A549 (cell line): ENCODE measurements around the gene CTDP1. TPM values are rescaled to one million over a fixed set of nuclear protein-coding genes. Genes with fewer than 3 reads are reported as not detected.

Source experiments
- ATAC-seq, 2 experiments: fragments of 200-7000 bp in 1 of 2; fragments of >200 bp in 1 of 2; cut with Nextera tagmentation in 1 of 2; cut with Tn5 transposase in 1 of 2; 3 replicates each; pipeline versions ENCODE4 v1.8.0 to v1.9.1; 2018 to 2020; ENCODE audit warnings: mild to moderate bottlenecking in 1 of 2, moderate library complexity in 1 of 2
- CTCF ChIA-PET: fragments of 300-600 bp; sonication (Branson Sonifier 250); formaldehyde crosslinking; extraction: SDS; loops from one replicate; lab custom pipeline; 2021; ENCODE audit warnings: antibody characterized with exemption, inconsistent platforms; lab: Yijun Ruan, JAX
- POLR2A ChIA-PET: fragments of 350-600 bp; formaldehyde crosslinking; extraction: SDS; loops from one replicate; lab custom pipeline; 2021; ENCODE audit warnings: antibody characterized with exemption, inconsistent platforms; lab: Yijun Ruan, JAX
- DNase-seq, 2 experiments: peaks; one replicate each; pipeline versions ENCODE4 v3.0.0 to v3.0.0-alpha.2; 2011 to 2016; ENCODE audit warnings: low read depth in 1 of 2, low spot score in 1 of 2
- FAIRE-seq: peaks from 2 replicates; lab custom pipeline; 2011; peaks lifted over from hg19 to GRCh38; lab: Jason Lieb, UNC
- H3K27ac ChIP-seq, 2 experiments: fragments of >200 bp; sonication (Bioruptor Twin); formaldehyde crosslinking; 3 replicates each; pipeline ENCODE4 v1.5.1; 2016 to 2017
- H3K4me1 ChIP-seq: fragments of >200 bp; sonication (Bioruptor Twin); formaldehyde crosslinking; 3 replicates; pipeline ENCODE4 v1.6.1; 2016
- H3K4me2 ChIP-seq: fragments of >200 bp; sonication (Bioruptor Twin); formaldehyde crosslinking; 3 replicates; pipeline ENCODE4 v1.6.1; 2016
- H3K4me3 ChIP-seq: fragments of >200 bp; sonication (Bioruptor Twin); formaldehyde crosslinking; 3 replicates; pipeline ENCODE4 v1.5.1; 2016
- H3K9me3 ChIP-seq: fragments of >200 bp; sonication (Bioruptor Twin); formaldehyde crosslinking; 3 replicates; pipeline ENCODE4 v1.6.1; 2016
- HDAC2 ChIP-seq: fragments of 200-600 bp; sonication (generic); IDR thresholded peaks from 2 replicates; pipeline ENCODE4 v1.6.1; 2016
- HEYL ChIP-seq: fragments of 250-450 bp; sonication (Bioruptor Pico); IDR thresholded peaks from 2 replicates; pipeline ENCODE4 v1.8.0; 2021; ENCODE audit warnings: mild to moderate bottlenecking, moderate library complexity
- HOXB5 ChIP-seq: fragments of 250-450 bp; sonication (Bioruptor Pico); IDR thresholded peaks from 2 replicates; pipeline ENCODE4 v1.5.0; 2020; ENCODE audit warnings: mild to moderate bottlenecking, moderate library complexity
- JUN ChIP-seq, 2 experiments: fragments of >200 bp; sonication (Bioruptor Twin); formaldehyde crosslinking; IDR thresholded peaks; 2 replicates in 1 of 2; 3 replicates in 1 of 2; pipeline ENCODE4 v1.6.1; 2016 to 2017
- KDM1A ChIP-seq: fragments of 200-600 bp; sonication (generic); IDR thresholded peaks from 2 replicates; pipeline ENCODE4 v1.6.1; 2016; ENCODE audit warnings: low read depth, mild to moderate bottlenecking
- KDM5A ChIP-seq: fragments of 200-600 bp; sonication (generic); IDR thresholded peaks from 2 replicates; pipeline ENCODE4 v1.6.1; 2016; ENCODE audit warnings: antibody characterized with exemption, mild to moderate bottlenecking
- MAZ ChIP-seq: fragments of 150-350 bp; IDR thresholded peaks from 2 replicates; pipeline ENCODE4 v1.6.1; 2014; ENCODE audit warnings: antibody characterized with exemption, low read depth, low read length, borderline replicate concordance
- NR3C1 ChIP-seq: fragments of >200 bp; sonication (Bioruptor Twin); formaldehyde crosslinking; IDR thresholded peaks from 3 replicates; pipeline ENCODE4 v1.6.1; 2017
- POLR2AphosphoS2 ChIP-seq: conservative IDR thresholded peaks from 2 replicates; pipeline ENCODE4 v1.6.1; 2012; ENCODE audit warnings: low read length, improper control_type of control experiment, inconsistent platforms
- RARB ChIP-seq: fragments of 250-450 bp; sonication (Bioruptor Pico); IDR thresholded peaks from 2 replicates; pipeline ENCODE4 v1.8.0; 2021; ENCODE audit warnings: mild to moderate bottlenecking, moderate library complexity
- SMC3 ChIP-seq: fragments of >200 bp; sonication (Bioruptor Twin); formaldehyde crosslinking; IDR thresholded peaks from 3 replicates; pipeline ENCODE4 v1.6.1; 2018; ENCODE audit warnings: inconsistent platforms
- TFCP2L1 ChIP-seq: fragments of 250-450 bp; sonication (Bioruptor Pico); IDR thresholded peaks from 2 replicates; pipeline ENCODE4 v1.5.0; 2021; ENCODE audit warnings: mild to moderate bottlenecking
- USF2 ChIP-seq: fragments of 450-650 bp; IDR thresholded peaks from 2 replicates; pipeline ENCODE4 v1.6.1; 2014; ENCODE audit warnings: antibody characterized with exemption
- ZNF302 ChIP-seq: fragments of 250-450 bp; sonication (Bioruptor Pico); IDR thresholded peaks from 2 replicates; pipeline ENCODE4 v1.9.0; 2021; ENCODE audit warnings: inconsistent platforms, mild to moderate bottlenecking, moderate library complexity
- ZSCAN20 ChIP-seq: fragments of 250-450 bp; sonication (Bioruptor Pico); IDR thresholded peaks from 2 replicates; pipeline ENCODE4 v1.8.0; 2022; ENCODE audit warnings: mild to moderate bottlenecking, moderate library complexity
- WGBS: methylation state at CpG from one replicate; pipeline ENCODE4 v1.1.6; 2017; ENCODE audit errors: missing lambda C conversion rate; 5-methylcytosine and 5-hydroxymethylcytosine counted together
- polyA plus RNA-seq, 4 experiments: library from polyadenylated mRNA; depleted of rRNA in 3 of 4; stranded (reverse); fragments of >200 nt; fragmentation: RNase III in 1 of 4; extraction: RNeasy Plus Mini Kit Qiagen cat#74134 plus additional on column Dnase treatment in 1 of 4; gene quantifications; 2 replicates in 3 of 4; 3 replicates in 1 of 4; pipeline ENCODE4 v1.2.3, GENCODE V29; 2011 to 2017
- TF ChIP-seq, protein P1 (sequence below): fragments of >200 bp; sonication (Bioruptor Twin); formaldehyde crosslinking; IDR thresholded peaks from 3 replicates; pipeline ENCODE4 v1.5.1; 2016
- TF ChIP-seq, protein P2 (sequence below): fragments of 250-450 bp; sonication (Bioruptor Pico); IDR thresholded peaks from 2 replicates; pipeline ENCODE4 v1.5.0; 2021; ENCODE audit warnings: mild to moderate bottlenecking, moderate library complexity, borderline replicate concordance
- TF ChIP-seq, protein P3 (sequence below): fragments of 150-350 bp; IDR thresholded peaks from 2 replicates; pipeline ENCODE4 v1.6.1; 2014; ENCODE audit warnings: low read depth, mild to moderate bottlenecking, low read length

The CTDP1 gene
- polyA plus RNA-seq, 2 of the 4 experiments (the other 2 are of a cell fraction), result 6.8 to 12.1 TPM

DNA sequence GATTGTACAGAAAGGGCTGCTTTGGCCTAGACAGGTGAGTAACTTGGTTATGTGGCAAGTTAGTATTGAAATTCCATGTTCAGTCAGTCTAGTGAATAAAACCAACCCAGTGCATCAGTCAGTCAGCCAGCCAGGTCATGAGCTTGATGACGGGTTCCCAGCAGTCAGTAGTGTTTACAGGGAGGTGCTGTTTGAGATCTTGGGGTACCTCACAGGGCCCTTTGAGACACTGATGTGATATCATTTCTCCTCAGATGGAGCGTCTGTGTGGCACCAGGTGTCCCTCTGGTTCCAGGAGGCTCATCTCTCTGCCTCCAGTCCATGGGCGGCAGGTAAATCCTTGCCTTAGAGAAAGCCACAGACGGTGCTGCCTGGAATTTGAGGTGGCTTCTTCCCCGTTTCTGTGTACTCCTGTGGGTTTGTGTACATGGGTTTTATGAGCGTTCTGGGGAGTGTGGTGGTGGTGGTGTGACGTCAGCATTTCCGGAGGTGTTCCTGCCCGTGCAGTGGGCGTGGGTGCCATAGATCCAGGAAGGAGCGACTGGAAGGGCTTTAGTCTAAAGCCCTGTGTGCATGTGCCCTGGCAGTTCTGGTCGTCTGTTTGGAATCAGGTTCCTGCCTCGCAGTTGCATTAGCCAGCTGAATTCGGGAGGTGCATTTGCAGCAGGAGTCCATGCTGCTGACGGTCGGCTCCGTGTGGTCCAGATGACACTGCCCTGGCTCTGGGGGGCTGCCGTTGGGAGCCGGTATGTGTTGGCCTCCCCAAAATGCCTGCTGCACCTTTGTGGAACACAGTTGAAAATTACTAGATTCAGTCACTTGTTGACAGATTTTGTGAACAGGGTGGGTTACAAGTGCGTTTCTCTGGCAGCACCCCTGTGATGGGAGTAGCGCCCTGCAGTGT lies 2.1 kb downstream of the CTDP1 start:
- Histone ChIP-seq H3K4me3 (no peak overlapping the region), H3K27ac (no peak overlapping the region), H3K4me1 (peaks cover 12% of the 10 kb centered on the region; the same call in 1 of the 3 replicates), H3K4me2 (peak overlapping the region; percentile 97), H3K9me3 (no peaks in the 10 kb centered on the region)
- 84% methylated on average over 16 of the region's 21 CpGs for WGBS
- ATAC-seq (no peak), DNase-seq (no peak), FAIRE-seq (no peak)
- ChIA-PET CTCF (no interaction called here), POLR2A (no interaction called here)
- no peak for TF ChIP-seq RARB
- no peak for TF ChIP-seq KDM1A
- TF ChIP-seq, protein P1, sequence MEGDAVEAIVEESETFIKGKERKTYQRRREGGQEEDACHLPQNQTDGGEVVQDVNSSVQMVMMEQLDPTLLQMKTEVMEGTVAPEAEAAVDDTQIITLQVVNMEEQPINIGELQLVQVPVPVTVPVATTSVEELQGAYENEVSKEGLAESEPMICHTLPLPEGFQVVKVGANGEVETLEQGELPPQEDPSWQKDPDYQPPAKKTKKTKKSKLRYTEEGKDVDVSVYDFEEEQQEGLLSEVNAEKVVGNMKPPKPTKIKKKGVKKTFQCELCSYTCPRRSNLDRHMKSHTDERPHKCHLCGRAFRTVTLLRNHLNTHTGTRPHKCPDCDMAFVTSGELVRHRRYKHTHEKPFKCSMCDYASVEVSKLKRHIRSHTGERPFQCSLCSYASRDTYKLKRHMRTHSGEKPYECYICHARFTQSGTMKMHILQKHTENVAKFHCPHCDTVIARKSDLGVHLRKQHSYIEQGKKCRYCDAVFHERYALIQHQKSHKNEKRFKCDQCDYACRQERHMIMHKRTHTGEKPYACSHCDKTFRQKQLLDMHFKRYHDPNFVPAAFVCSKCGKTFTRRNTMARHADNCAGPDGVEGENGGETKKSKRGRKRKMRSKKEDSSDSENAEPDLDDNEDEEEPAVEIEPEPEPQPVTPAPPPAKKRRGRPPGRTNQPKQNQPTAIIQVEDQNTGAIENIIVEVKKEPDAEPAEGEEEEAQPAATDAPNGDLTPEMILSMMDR, result no peak
- TF ChIP-seq HDAC2, result no peak
- no peak for TF ChIP-seq KDM5A
- no peak for TF ChIP-seq ZSCAN20
- TF ChIP-seq USF2, result no peak
- TF ChIP-seq, protein P2, sequence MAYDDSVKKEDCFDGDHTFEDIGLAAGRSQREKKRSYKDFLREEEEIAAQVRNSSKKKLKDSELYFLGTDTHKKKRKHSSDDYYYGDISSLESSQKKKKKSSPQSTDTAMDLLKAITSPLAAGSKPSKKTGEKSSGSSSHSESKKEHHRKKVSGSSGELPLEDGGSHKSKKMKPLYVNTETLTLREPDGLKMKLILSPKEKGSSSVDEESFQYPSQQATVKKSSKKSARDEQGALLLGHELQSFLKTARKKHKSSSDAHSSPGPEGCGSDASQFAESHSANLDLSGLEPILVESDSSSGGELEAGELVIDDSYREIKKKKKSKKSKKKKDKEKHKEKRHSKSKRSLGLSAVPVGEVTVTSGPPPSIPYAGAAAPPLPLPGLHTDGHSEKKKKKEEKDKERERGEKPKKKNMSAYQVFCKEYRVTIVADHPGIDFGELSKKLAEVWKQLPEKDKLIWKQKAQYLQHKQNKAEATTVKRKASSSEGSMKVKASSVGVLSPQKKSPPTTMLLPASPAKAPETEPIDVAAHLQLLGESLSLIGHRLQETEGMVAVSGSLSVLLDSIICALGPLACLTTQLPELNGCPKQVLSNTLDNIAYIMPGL, result no peak

GRCh38 chr18:79682481-79682880 lies 2.9 kb downstream of the CTDP1 start:
- no peak for ATAC-seq
- no peak for FAIRE-seq
- H3K9me3 ChIP-seq, result no peaks in the 10 kb centered on the region
- H3K4me3 ChIP-seq, result no peak overlapping the region
- WGBS, result 97% methylated on average over 7 of the region's 11 CpGs
- H3K27ac ChIP-seq, result no peak overlapping the region
- no peak overlapping the region for H3K4me2 ChIP-seq
- H3K4me1 ChIP-seq, result peaks cover 12% of the 10 kb centered on the region; the same call in 1 of the 3 replicates
- POLR2A ChIA-PET, result no interaction called here
- no peak for DNase-seq
- CTCF ChIA-PET, result no interaction called here
- TF ChIP-seq MAZ (no peak), HOXB5 (CRISPR knock-in tag) (no peak), JUN (IDR thresholded peaks at IDR 0.05) (no peak)
- TF ChIP-seq, protein P2, result no peak

- POLR2A ChIA-PET, result no interaction called here
Measured at GRCh38 chr18:79682894-79683625, 3.5 kb downstream of the CTDP1 start.

More at GRCh38 chr18:79682894-79683625, 3.5 kb downstream of the CTDP1 start:
- no peak for ATAC-seq
- peaks cover 10% of the 10 kb centered on the region; the same call in 1 of the 3 replicates for H3K4me1 ChIP-seq
- no peak overlapping the region for H3K27ac ChIP-seq
- no peak for DNase-seq
- H3K9me3 ChIP-seq, result no peaks in the 10 kb centered on the region
- TF ChIP-seq JUN (IDR thresholded peaks at IDR 0.05), result no peak
- no peak for TF ChIP-seq ZNF302
- TF ChIP-seq POLR2AphosphoS2, result no peak
- TF ChIP-seq HEYL (CRISPR knock-in tag), result no peak
- TF ChIP-seq, protein P3, sequence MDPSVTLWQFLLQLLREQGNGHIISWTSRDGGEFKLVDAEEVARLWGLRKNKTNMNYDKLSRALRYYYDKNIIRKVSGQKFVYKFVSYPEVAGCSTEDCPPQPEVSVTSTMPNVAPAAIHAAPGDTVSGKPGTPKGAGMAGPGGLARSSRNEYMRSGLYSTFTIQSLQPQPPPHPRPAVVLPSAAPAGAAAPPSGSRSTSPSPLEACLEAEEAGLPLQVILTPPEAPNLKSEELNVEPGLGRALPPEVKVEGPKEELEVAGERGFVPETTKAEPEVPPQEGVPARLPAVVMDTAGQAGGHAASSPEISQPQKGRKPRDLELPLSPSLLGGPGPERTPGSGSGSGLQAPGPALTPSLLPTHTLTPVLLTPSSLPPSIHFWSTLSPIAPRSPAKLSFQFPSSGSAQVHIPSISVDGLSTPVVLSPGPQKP, result no peak
- TF ChIP-seq NR3C1, result no peak
- no peak for TF ChIP-seq SMC3
- TF ChIP-seq TFCP2L1, result no peak
- FAIRE-seq, result no peak
- WGBS, result 85% methylated on average over 15 of the region's 15 CpGs
- no peak overlapping the region for H3K4me3 ChIP-seq
- CTCF ChIA-PET, result no interaction called here
- H3K4me2 ChIP-seq, result no peak overlapping the region
